Psoas muscle (tissue), 8 donors: ENCODE data around the gene DGCR2. TPM values are rescaled to one million over a fixed set of nuclear protein-coding genes. Genes with fewer than 3 reads are reported as not detected.

Experiments used
- ATAC-seq, 4 donors: fragments of 200-7000 bp; cut with Tn5 transposase; one replicate each; pipeline ENCODE4 v1.9.1; 2020; ENCODE audit warnings: moderate library complexity in 3 of 4, mild to moderate bottlenecking in 2 of 4
- DNase-seq, 2 donors: peaks; one replicate each; pipeline ENCODE4 v3.0.0-alpha.2; 2020
- H3K27ac ChIP-seq: fragments of 200-600 bp; one replicate; pipeline ENCODE4 v1.8.0; 2022
- H3K27me3 ChIP-seq, 3 donors: fragments of 200-600 bp in 1 of 3; one replicate each; pipeline versions ENCODE4 v1.6.1 to v1.8.0; 2013 to 2022; ENCODE audit warnings: low read length in 2 of 3, mild to moderate bottlenecking in 2 of 3, moderate library complexity in 1 of 3; ENCODE audit not compliant: insufficient read depth in 3 of 3
- H3K36me3 ChIP-seq, 2 donors: fragments of 200-600 bp in 1 of 2; one replicate each; pipeline versions ENCODE4 v1.6.1 to v1.8.0; 2013 to 2022; ENCODE audit warnings: low read depth in 1 of 2, mild to moderate bottlenecking in 1 of 2, moderate library complexity in 1 of 2; ENCODE audit not compliant: insufficient read depth in 1 of 2
- H3K4me1 ChIP-seq: fragments of 200-600 bp; one replicate; pipeline ENCODE4 v1.8.0; 2022
- H3K4me3 ChIP-seq: fragments of 200-600 bp; one replicate; pipeline ENCODE4 v1.8.0; 2022; ENCODE audit warnings: mild to moderate bottlenecking
- H3K9me3 ChIP-seq: fragments of 200-600 bp; one replicate; pipeline ENCODE4 v1.8.0; 2022
- WGBS, 3 donors: extraction: QIAGEN DNeasy Blood & Tissue Kit; methylation state at CpG; one replicate each; pipeline versions ENCODE4 v1.1.6 to v1.1.7; 2013; 5-methylcytosine and 5-hydroxymethylcytosine counted together
- intact Hi-C, 2 donors: fragments of 100-400 bp; cut with DNase I; formaldehyde crosslinking; loops; one replicate each; pipeline versions ENCODE4 v1.11.0 to v1.14.2; 2022
- polyA plus RNA-seq, 3 donors: library from polyadenylated mRNA; stranded (reverse); fragments of 200-250 nt; gene quantifications; one replicate each; pipeline ENCODE4 v1.2.3, GENCODE V29; 2013
- total RNA-seq, 4 donors: library from RNA; stranded (reverse); fragmentation: NEBNext Ultra II Directional in 2 of 4; extraction: Animal tissue kit (Norgen Biotek cat#: 25700) in 2 of 4; gene quantifications; one replicate each; pipeline versions ENCODE4 v1.2.1 to v1.2.4, GENCODE V29; 2021 to 2023
- TF ChIP-seq, protein P1 (sequence below): fragments of 200-600 bp; IDR thresholded peaks from one replicate; pipeline ENCODE4 v1.8.0; 2022; ENCODE audit warnings: antibody characterized with exemption
- donor health status: healthy with polysubstance abuse.
- donor health status: DM: no; HTN: no; CAD: no; lungs with moderate emphysema.
- donor health status: Bipolar disorder and iron deficiency.
- donor health status: healthy.
- donor health status: DM: yes; HTN: yes; CAD: no.
- donor health status: DM: no; HTN: no; CAD: no.
- donor health status: DM: no; HTN: no; CAD: no.
- donor health status: DM: yes; HTN: yes; CAD: no.

The DGCR2 gene
- total and polyA plus RNA-seq, 7 donors = 13.1 to 27.6 (median 24.5) TPM

DNA sequence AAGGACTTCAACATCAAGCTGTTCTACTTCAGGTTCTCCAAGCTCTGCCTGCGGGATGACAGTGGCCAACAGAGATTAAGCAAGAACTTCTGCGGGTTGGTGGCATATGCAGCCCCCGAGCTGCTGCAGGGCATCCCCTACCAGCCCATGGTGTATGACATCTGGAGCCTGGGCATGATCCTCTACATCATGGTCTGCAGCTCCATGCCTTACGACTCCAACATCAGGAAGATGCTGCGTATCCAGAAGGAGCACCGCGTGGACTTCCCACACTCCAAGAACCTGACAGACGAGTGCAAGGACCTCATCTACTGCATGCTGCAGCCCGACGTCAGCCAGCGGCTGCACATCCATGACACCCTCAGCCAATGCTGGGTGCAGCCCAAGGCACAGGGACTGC is 2.8 kb upstream of the DGCR2 start:
- TF ChIP-seq, protein P1, sequence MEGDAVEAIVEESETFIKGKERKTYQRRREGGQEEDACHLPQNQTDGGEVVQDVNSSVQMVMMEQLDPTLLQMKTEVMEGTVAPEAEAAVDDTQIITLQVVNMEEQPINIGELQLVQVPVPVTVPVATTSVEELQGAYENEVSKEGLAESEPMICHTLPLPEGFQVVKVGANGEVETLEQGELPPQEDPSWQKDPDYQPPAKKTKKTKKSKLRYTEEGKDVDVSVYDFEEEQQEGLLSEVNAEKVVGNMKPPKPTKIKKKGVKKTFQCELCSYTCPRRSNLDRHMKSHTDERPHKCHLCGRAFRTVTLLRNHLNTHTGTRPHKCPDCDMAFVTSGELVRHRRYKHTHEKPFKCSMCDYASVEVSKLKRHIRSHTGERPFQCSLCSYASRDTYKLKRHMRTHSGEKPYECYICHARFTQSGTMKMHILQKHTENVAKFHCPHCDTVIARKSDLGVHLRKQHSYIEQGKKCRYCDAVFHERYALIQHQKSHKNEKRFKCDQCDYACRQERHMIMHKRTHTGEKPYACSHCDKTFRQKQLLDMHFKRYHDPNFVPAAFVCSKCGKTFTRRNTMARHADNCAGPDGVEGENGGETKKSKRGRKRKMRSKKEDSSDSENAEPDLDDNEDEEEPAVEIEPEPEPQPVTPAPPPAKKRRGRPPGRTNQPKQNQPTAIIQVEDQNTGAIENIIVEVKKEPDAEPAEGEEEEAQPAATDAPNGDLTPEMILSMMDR = no peak
- Histone ChIP-seq H3K4me1 (peaks cover 20% of the 10 kb centered on the region), H3K27me3 (no peaks in the 10 kb centered on the region), H3K36me3 (no peaks in the 10 kb centered on the region), H3K4me3 (no peak overlapping the region), H3K27ac (no peak overlapping the region), H3K9me3 (no peaks in the 10 kb centered on the region)
- WGBS, 3 donors = 91 to 96% (median 91%) methylated on average over 11 of the region's 11 CpGs
- intact Hi-C loops = no loop called here
- ATAC-seq = no peak
- DNase-seq = no peak

DNA sequence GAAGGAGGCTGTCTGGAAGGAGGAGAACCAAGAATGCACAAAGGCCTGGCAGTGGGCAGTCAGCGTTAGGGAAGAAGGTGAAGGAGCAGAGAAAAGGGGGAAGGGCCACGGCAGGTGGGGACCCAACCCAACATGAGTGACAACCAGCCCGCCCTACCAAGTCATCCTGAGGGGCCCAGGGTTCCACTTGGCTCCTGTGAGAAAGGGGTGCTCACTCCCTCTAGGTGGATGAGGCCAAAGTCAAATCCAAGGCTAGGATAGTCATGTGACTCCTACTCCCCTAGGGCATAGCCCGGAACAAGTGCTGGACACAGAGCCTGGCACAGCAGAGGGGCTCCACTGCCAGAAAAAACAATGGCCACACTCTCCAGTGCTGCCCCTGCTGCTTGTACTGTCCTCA is 2.2 kb upstream of the DGCR2 start:
- no peak overlapping the region for H3K4me3 ChIP-seq
- TF ChIP-seq, protein P1 = no peak
- peak in 1 of 2 donors; percentile 47 for DNase-seq
- H3K36me3 ChIP-seq = no peaks in the 10 kb centered on the region
- H3K27ac ChIP-seq = no peak overlapping the region
- intact Hi-C loops = loop anchor here in 1 of 2 donors (5.0 kb wide), 1 partner anchor 37 kb away; no protein-coding TSS in a partner anchor
- WGBS, 3 donors = 62 to 75% (median 67%) methylated on average over 3 to 4 of the region's 4 CpGs
- H3K27me3 ChIP-seq = no peaks in the 10 kb centered on the region
- H3K4me1 ChIP-seq = peaks cover 27% of the 10 kb centered on the region
- H3K9me3 ChIP-seq = no peaks in the 10 kb centered on the region
- ATAC-seq = no peak

DNA sequence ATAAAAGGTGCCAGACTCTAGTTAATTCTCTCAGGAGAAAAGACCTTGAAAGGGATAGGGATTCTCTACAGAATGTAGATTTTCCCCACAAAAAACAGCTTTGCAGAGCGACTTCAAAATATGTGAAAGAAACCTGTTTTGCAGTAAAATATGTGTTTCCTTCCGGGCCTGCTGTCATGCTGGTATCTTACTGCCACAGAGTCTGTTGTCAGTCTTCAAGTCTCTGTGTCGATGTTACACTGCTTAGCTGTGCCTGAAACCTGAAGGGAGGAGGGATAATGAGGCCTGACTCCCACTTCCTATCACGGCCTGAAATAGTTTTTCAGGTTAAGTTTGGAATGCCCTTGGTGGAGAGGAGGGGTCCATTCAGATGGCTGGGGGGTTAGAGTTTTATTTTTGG is 1.7 kb upstream of the DGCR2 start:
- TF ChIP-seq, protein P1 = no peak
- no peak for DNase-seq
- 89 to 94% (median 90%) methylated on average over 4 of the region's 4 CpGs for WGBS, 3 donors

DNA sequence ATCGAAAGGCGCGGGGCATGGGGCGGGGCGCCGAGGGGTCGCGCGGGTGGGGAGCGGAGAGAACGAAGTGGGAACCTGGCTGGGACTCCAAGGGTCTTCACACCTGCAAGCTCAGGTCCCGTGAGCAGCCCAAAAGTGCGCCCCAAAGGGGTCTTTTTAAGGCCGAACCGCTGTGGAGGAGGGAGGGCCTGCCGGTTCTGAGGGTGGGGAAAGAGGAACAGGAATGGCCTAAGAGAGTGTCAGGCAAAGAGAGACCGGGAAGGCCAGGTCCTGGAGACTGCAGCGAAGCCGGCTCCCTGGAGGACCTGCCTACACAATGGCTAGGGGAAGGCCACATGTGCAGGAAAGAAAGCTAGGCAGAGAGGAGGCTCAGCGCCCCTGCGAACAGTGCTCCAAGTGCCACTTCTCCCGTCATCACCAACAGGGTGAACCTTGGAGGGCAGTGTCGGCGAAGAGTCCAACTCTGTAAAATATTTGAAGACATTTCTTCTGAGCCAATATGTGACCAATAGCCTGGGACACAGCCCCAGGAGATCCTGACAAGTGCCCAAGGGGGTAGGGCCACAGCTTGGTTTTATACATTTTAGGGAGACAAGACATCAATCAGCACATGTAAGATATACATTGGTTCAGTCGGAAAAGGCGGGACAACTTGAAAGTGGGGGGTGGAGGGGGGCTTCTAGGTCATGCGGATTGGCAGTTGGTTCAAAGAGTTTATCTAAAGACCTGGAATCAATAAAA is 710 bp upstream of the DGCR2 start:
- ATAC-seq = peak in 3 of 4 donors; percentile 2 to 14 (median 5)
- H3K4me3 ChIP-seq = peak overlapping the region; percentile 90
- 21 to 38% (median 23%) methylated on average over 18 to 27 of the region's 27 CpGs for WGBS, 3 donors
- intact Hi-C loops = loop anchor here (1.0 to 5.0 kb wide), 2 partner anchors 36 to 309 kb away; partner anchors contain the start of gene MRPL40 (in 1 of the 2)
- DNase-seq = no peak
- H3K27ac ChIP-seq = peak overlapping the region; percentile 93
- peaks cover 41% of the 10 kb centered on the region for H3K4me1 ChIP-seq
- no peaks in the 10 kb centered on the region for H3K36me3 ChIP-seq
- H3K9me3 ChIP-seq = no peaks in the 10 kb centered on the region
- H3K27me3 ChIP-seq = no peaks in the 10 kb centered on the region
- TF ChIP-seq, protein P1 = no peak

More for the DNA sequence above, 1.7 kb upstream of the DGCR2 start:
- no peak for ATAC-seq
- Histone ChIP-seq H3K27ac (no peak overlapping the region), H3K27me3 (no peaks in the 10 kb centered on the region), H3K4me3 (no peak overlapping the region), H3K36me3 (no peaks in the 10 kb centered on the region), H3K4me1 (peaks cover 31% of the 10 kb centered on the region), H3K9me3 (no peaks in the 10 kb centered on the region)
- intact Hi-C loops = loop anchor here in 1 of 2 donors (5.0 kb wide), 1 partner anchor 37 kb away; no protein-coding TSS in a partner anchor
